GM19395 (cell line): ENCODE data around the gene SLC52A1.
"Not testable (repeated sequence)": the region's sequence is repeated elsewhere in the genome, so short reads cannot be mapped to it uniquely, and the experiment has no call there.

ENCODE experiments used
- ATAC-seq: cut with Tn5 transposase; IDR thresholded peaks from one replicate; pipeline ENCODE4 v1.9.1; 2021; ENCODE audit warnings: mild to moderate bottlenecking, moderate library complexity; ENCODE audit not compliant: unreplicated experiment

Gene SLC52A1

GRCh38 chr17:5035315-5035714 is at the start of gene SLC52A1:
TSS of gene SLC52A1 (minus strand) at chr17:5035426. CDS start at chr17:5034606, 820 bp downstream.
- ATAC-seq = no peak

- ATAC-seq = no peak
Observed at GRCh38 chr17:5080591-5080990, 45.4 kb upstream of the SLC52A1 start.

- peak; percentile 79 for ATAC-seq
Observed at GRCh38 chr17:5078106-5079028, 43.1 kb upstream of the SLC52A1 start, which contains the start of gene ZFP3. TSS of gene ZFP3 (plus strand) at chr17:5078467. CDS start at chr17:5091505, 13,038 bp downstream.

- no peak for ATAC-seq
Observed at GRCh38 chr17:5077781-5078105, 42.5 kb upstream of the SLC52A1 start.

- not testable (repeated sequence) for ATAC-seq
Observed at GRCh38 chr17:5077275-5077674, 42.0 kb upstream of the SLC52A1 start.

- not testable (repeated sequence) for ATAC-seq
Observed at GRCh38 chr17:5075472-5075871, 40.2 kb upstream of the SLC52A1 start.

- ATAC-seq = no peak
Observed at GRCh38 chr17:5069724-5070123, 34.5 kb upstream of the SLC52A1 start.

GRCh38 chr17:5068236-5068635 is 33.0 kb upstream of the SLC52A1 start:
- ATAC-seq = no peak

- ATAC-seq = no peak
Observed at GRCh38 chr17:5065227-5065744, 30.1 kb upstream of the SLC52A1 start.

- no peak for ATAC-seq
Observed at GRCh38 chr17:5055543-5055942, 20.3 kb upstream of the SLC52A1 start.

GRCh38 chr17:5050278-5050677 is 15.1 kb upstream of the SLC52A1 start:
- no peak for ATAC-seq

GRCh38 chr17:5049314-5049841 is 14.2 kb upstream of the SLC52A1 start:
- no peak for ATAC-seq

GRCh38 chr17:5047446-5047845 is 12.2 kb upstream of the SLC52A1 start:
- ATAC-seq = no peak

- no peak for ATAC-seq
Observed at GRCh38 chr17:5045496-5045895, 10.3 kb upstream of the SLC52A1 start.

- no peak for ATAC-seq
Observed at GRCh38 chr17:5044630-5045029, 9.4 kb upstream of the SLC52A1 start.

- ATAC-seq = no peak
Observed at GRCh38 chr17:5043524-5043923, 8.3 kb upstream of the SLC52A1 start.

GRCh38 chr17:5042157-5043022 is 7.2 kb upstream of the SLC52A1 start:
- ATAC-seq = no peak

- ATAC-seq = no peak
Observed at GRCh38 chr17:5034651-5035050, 575 bp downstream of the SLC52A1 start.

GRCh38 chr17:5034063-5034462 is 1.2 kb downstream of the SLC52A1 start:
- ATAC-seq = no peak

- no peak for ATAC-seq
Observed at GRCh38 chr17:5033352-5034015, 1.7 kb downstream of the SLC52A1 start.

- ATAC-seq = no peak
Observed at GRCh38 chr17:5032865-5033264, 2.4 kb downstream of the SLC52A1 start.
